ENCODE results near the gene BLM.

The BLM gene

DNA sequence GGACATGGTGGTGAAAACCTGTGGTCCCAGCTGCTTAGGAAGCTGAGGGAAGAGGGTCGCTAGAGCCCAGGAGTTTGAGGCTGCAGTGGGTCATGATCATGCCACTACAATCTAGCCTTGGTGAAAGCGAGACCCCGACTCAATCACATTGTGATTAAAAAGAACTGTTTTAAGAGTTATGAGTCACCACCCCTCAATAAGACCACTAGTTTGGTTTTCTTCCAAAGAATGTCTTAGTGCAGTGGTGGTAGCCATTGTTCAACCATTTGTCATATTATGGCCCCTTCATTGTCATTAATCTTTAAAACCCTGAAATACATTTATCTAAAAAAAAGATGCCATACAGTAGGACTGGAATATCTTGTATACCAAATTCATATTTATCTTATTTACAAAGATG is 48.8 kb downstream of the BLM start:
- DNase-seq: no peak
- intact Hi-C loops (cut with DNase I): no loop called here

DNA sequence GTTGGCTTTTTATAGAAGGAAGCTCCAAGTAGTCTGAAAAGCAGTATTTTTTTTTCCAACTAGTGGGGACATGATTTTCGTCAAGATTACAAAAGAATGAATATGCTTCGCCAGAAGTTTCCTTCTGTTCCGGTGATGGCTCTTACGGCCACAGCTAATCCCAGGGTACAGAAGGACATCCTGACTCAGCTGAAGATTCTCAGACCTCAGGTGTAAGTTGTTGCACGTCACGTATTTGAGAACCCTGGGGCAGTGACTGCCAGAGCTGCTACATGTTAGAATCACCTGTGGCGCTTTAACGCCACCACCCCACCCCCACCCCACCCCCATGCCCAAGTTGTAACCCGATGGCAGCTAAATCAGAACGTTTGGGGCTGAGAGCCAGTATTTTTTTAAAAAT is 52.2 kb downstream of the BLM start:
- intact Hi-C loops (cut with DNase I): no loop called here
- DNase-seq: no peak

- DNase-seq: no peak
- intact Hi-C loops (cut with DNase I): no loop called here
Measured at GRCh38 chr15:90773485-90773884, 56.3 kb downstream of the BLM start.

- no peak for DNase-seq
- intact Hi-C loops (cut with DNase I): no loop called here
Measured at GRCh38 chr15:90774731-90775514, 57.8 kb downstream of the BLM start.

- intact Hi-C loops (cut with DNase I): no loop called here
- no peak for DNase-seq
Measured at GRCh38 chr15:90780916-90781315, 63.8 kb downstream of the BLM start.

- DNase-seq: no peak
- intact Hi-C loops (cut with DNase I): no loop called here
Measured at GRCh38 chr15:90782442-90782841, 65.3 kb downstream of the BLM start.

DNA sequence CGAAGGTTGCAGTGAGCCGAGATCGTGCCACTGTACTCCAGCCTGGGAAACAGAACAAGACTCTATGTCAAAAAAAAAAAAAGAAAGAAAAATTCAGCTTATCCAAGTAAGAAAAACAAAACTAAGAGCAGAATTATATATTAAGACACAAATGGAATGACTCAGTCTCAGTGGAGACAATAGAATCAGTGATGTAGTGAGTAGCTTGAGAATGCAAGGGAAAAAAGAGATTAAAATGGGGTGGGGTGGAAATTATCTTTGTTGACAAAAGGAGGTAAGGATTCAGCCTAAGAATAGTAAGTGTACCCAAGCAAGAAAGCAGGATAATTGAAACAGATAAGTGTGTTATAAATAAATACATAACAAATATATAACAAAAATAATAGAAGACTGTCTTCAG is 70.7 kb downstream of the BLM start:
- intact Hi-C loops (cut with DNase I): no loop called here
- DNase-seq: no peak

- intact Hi-C loops (cut with DNase I): no loop called here
- DNase-seq: peak in 3 of 42 donors; percentile 21 to 36 (median 29)
Measured at GRCh38 chr15:90789462-90789861, 72.3 kb downstream of the BLM start.

GRCh38 chr15:90790057-90790456 is 72.9 kb downstream of the BLM start:
- intact Hi-C loops (cut with DNase I): no loop called here
- DNase-seq: peak in 20 of 42 donors; percentile 8 to 52 (median 26)

GRCh38 chr15:90790561-90790960 is 73.4 kb downstream of the BLM start:
- peak in 1 of 42 donors; percentile 26 for DNase-seq
- intact Hi-C loops (cut with DNase I): no loop called here

GRCh38 chr15:90794538-90794937 is 77.4 kb downstream of the BLM start:
- no peak for DNase-seq
- intact Hi-C loops (cut with DNase I): no loop called here

- intact Hi-C loops (cut with DNase I): no loop called here
- peak in 1 of 42 donors; percentile 3 for DNase-seq
Measured at GRCh38 chr15:90799639-90800170, 82.6 kb downstream of the BLM start.

GRCh38 chr15:90801803-90802202 is 84.7 kb downstream of the BLM start:
- intact Hi-C loops (cut with DNase I): no loop called here
- peak in 1 of 42 donors; percentile 18 for DNase-seq

- no peak for DNase-seq
- intact Hi-C loops (cut with DNase I): no loop called here
Measured at GRCh38 chr15:90807074-90807785, 90.1 kb downstream of the BLM start.

GRCh38 chr15:90807786-90808086 is 90.6 kb downstream of the BLM start:
- intact Hi-C loops (cut with DNase I): no loop called here
- DNase-seq: no peak

DNA sequence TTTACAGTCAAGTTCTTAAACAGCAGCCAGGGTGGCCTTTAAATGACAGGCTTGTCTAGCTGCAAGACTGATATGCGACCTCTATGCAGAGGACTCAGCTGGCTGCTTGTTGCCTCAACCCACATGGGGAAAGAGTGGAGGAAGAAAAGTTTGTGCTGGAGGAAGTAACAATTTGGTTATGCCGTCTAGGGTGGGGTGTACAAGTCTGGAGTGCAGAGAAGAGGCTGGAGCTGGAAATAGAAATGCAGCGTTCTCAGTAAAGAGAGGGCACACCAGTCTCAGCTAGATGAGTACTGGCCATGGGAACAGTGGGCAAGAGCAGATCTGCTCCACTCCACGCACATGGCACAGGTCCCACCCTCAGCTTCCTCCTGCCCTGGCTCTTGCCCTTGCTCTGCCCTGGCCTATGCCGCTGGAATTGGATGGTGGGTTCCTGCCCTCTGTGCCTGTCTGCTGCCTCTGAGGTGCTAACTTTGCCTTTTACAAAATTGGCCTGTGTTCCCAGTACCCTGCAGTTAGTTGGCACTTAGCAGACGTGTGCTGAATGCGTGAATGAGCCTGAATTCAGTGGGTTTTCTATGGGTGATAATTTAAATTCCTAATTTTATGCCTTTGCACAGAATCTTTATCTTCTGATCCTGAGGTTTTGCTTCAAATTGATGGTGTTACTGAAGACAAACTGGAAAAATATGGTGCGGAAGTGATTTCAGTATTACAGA is 91.5 kb downstream of the BLM start:
- intact Hi-C loops (cut with DNase I): no loop called here
- no peak for DNase-seq

- intact Hi-C loops (cut with DNase I): no loop called here
- DNase-seq: no peak
Measured at GRCh38 chr15:90809536-90809935, 92.4 kb downstream of the BLM start.

DNA sequence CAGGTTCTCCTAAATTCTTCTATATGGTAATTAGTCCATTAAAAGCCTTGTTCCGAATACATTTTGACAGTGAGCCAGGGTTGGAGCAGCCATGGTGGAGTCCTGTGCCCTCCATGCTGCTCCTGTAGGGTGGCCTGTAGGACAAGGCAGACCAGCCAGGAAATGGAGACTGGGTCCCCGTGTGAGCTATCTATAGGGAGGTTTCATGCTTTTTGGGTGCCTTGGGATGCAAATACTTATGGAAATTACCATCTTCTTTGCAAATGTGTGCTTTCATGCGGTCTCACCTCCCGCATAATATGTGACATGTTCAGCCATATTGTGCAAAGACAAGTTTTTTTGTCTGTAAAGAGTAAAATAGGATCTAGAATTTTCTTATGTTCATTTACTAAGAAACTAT is 93.2 kb downstream of the BLM start:
- intact Hi-C loops (cut with DNase I): no loop called here

GRCh38 chr15:90812171-90812957 is 95.2 kb downstream of the BLM start:
- peak in 1 of 42 donors; percentile 8 for DNase-seq
- intact Hi-C loops (cut with DNase I): no loop called here

More for the DNA sequence above, 93.2 kb downstream of the BLM start:
- no peak for DNase-seq
